NCI-H345 treated with DMSO at 0.1 percent for 48 hours (cell line): ENCODE measurements around the gene BBC3.
A peak's percentile ranks its signal among the peaks of the same experiment; 100 is the strongest.
"Not testable (repeated sequence)": the region's sequence is repeated elsewhere in the genome, so short reads cannot be mapped to it uniquely, and the experiment has no call there.

Source experiments
- DNase-seq: peaks from one replicate; lab custom pipeline; 2025; ENCODE audit not compliant: unreplicated experiment; lab: John Stamatoyannopoulos, UW

BBC3 gene

GRCh38 chr19:47230921-47231214 lies at the start of gene BBC3:
Gene BBC3 (minus strand): TSS chr19:47231199. CDS start chr19:47228431, 2,768 bp downstream.
- DNase-seq = no peak

GRCh38 chr19:47280183-47280797 lies 49.3 kb upstream of the BBC3 start:
- DNase-seq = no peak

- not testable (repeated sequence) for DNase-seq
Observed at GRCh38 chr19:47276513-47276912, 45.5 kb upstream of the BBC3 start.

- no peak for DNase-seq
Observed at GRCh38 chr19:47275791-47276461, 44.9 kb upstream of the BBC3 start.

- peak; percentile 11 for DNase-seq
Observed at GRCh38 chr19:47274891-47275761, 44.1 kb upstream of the BBC3 start.

GRCh38 chr19:47274071-47274890 lies 43.3 kb upstream of the BBC3 start, which contains the start of gene INAFM1:
Gene INAFM1 (plus strand): TSS chr19:47274885. CDS start chr19:47274920, 35 bp downstream.
- DNase-seq = peak; percentile 61

GRCh38 chr19:47273313-47274070 lies 42.5 kb upstream of the BBC3 start:
- DNase-seq = peak; percentile 61

GRCh38 chr19:47272448-47273312 lies 41.7 kb upstream of the BBC3 start:
- no peak for DNase-seq

GRCh38 chr19:47271949-47272348 lies 41.0 kb upstream of the BBC3 start:
- no peak for DNase-seq

- DNase-seq = no peak
Observed at GRCh38 chr19:47270408-47270807, 39.4 kb upstream of the BBC3 start.

GRCh38 chr19:47269596-47269995 lies 38.6 kb upstream of the BBC3 start:
- no peak for DNase-seq

- DNase-seq = no peak
Observed at GRCh38 chr19:47268028-47268427, 37.0 kb upstream of the BBC3 start.

- DNase-seq = no peak
Observed at GRCh38 chr19:47267350-47267759, 36.4 kb upstream of the BBC3 start.

GRCh38 chr19:47266401-47266941 lies 35.5 kb upstream of the BBC3 start:
- DNase-seq = no peak

GRCh38 chr19:47264629-47265028 lies 33.6 kb upstream of the BBC3 start:
- DNase-seq = no peak

- DNase-seq = not testable (repeated sequence)
Observed at GRCh38 chr19:47261946-47262793, 31.2 kb upstream of the BBC3 start.

- no peak for DNase-seq
Observed at GRCh38 chr19:47260476-47260875, 29.5 kb upstream of the BBC3 start.

GRCh38 chr19:47258895-47259555 lies 28.0 kb upstream of the BBC3 start:
- no peak for DNase-seq
